Upper lobe of left lung (tissue), 4 donors: ENCODE data around the gene HMX1.

Experiments used
- EP300 ChIP-seq, 4 donors: sonication (generic); formaldehyde crosslinking; IDR thresholded peaks; one replicate each; pipeline ENCODE4 v1.5.1; 2017; ENCODE audit warnings: antibody characterized with exemption in 4 of 4, control low read depth in 2 of 4
- POLR2AphosphoS5 ChIP-seq, 2 donors: sonication (generic); formaldehyde crosslinking; IDR thresholded peaks; one replicate each; pipeline ENCODE4 v1.5.1; 2017; ENCODE audit warnings: antibody characterized with exemption in 2 of 2
- TF ChIP-seq, protein P1 (sequence below), 6 experiments: fragments of 450-650 bp in 4 of 6; fragments of 200-600 bp in 2 of 6; sonication (generic) in 2 of 6; IDR thresholded peaks; one replicate each; pipeline ENCODE4 v1.5.1; 2016 to 2019; ENCODE audit warnings: antibody characterized with exemption in 6 of 6

- TF ChIP-seq POLR2AphosphoS5 (IDR thresholded peaks at IDR 0.05): no peak
- TF ChIP-seq, protein P1, sequence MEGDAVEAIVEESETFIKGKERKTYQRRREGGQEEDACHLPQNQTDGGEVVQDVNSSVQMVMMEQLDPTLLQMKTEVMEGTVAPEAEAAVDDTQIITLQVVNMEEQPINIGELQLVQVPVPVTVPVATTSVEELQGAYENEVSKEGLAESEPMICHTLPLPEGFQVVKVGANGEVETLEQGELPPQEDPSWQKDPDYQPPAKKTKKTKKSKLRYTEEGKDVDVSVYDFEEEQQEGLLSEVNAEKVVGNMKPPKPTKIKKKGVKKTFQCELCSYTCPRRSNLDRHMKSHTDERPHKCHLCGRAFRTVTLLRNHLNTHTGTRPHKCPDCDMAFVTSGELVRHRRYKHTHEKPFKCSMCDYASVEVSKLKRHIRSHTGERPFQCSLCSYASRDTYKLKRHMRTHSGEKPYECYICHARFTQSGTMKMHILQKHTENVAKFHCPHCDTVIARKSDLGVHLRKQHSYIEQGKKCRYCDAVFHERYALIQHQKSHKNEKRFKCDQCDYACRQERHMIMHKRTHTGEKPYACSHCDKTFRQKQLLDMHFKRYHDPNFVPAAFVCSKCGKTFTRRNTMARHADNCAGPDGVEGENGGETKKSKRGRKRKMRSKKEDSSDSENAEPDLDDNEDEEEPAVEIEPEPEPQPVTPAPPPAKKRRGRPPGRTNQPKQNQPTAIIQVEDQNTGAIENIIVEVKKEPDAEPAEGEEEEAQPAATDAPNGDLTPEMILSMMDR (IDR thresholded peaks at IDR 0.05): no peak
- TF ChIP-seq EP300 (IDR thresholded peaks at IDR 0.05): no peak
Measured at GRCh38 chr4:8908206-8908893, 36.7 kb upstream of the HMX1 start.
